IPS DF 6.9 (cell line): ENCODE results near the gene KIAA1671.

Experiments used
- DNase-seq: peaks from one replicate; pipeline ENCODE4 v3.0.0-alpha.2; 2013; ENCODE audit warnings: low read depth, low spot score
- H3K27ac ChIP-seq: one replicate; pipeline ENCODE4 v1.5.1; 2013; ENCODE audit warnings: low read length, control low read depth
- H3K27me3 ChIP-seq: 2 replicates; pipeline ENCODE4 v1.6.1; 2013; ENCODE audit warnings: mild to moderate bottlenecking, low read length; ENCODE audit not compliant: control insufficient read depth, insufficient read depth
- H3K36me3 ChIP-seq: 2 replicates; pipeline ENCODE4 v1.6.1; 2013; ENCODE audit warnings: low read length; ENCODE audit not compliant: control insufficient read depth, insufficient read depth
- H3K4me1 ChIP-seq: 2 replicates; pipeline ENCODE4 v1.6.1; 2013; ENCODE audit warnings: low read length; ENCODE audit not compliant: control insufficient read depth, insufficient read depth
- H3K4me3 ChIP-seq: 2 replicates; pipeline ENCODE4 v1.5.1; 2013; ENCODE audit warnings: mild to moderate bottlenecking, low read length
- H3K9me3 ChIP-seq: 2 replicates; pipeline ENCODE4 v1.6.1; 2013; ENCODE audit warnings: low read length, inconsistent platforms; ENCODE audit not compliant: control insufficient read depth, insufficient read depth
- WGBS: extraction: QIAGEN DNeasy Blood & Tissue Kit; methylation state at CpG from one replicate; pipeline ENCODE4 v1.1.7; 2013; ENCODE audit warnings: mixed read lengths, missing lambda C conversion rate; ENCODE audit not compliant: insufficient read length, insufficient coverage; 5-methylcytosine and 5-hydroxymethylcytosine counted together

The KIAA1671 gene

GRCh38 chr22:25027043-25027906 lies 74.8 kb downstream of the KIAA1671 start:
- WGBS = no CpG with 5 or more reads among the region's 11 CpGs
- Histone ChIP-seq H3K4me3 (no peak overlapping the region), H3K36me3 (no peaks in the 10 kb centered on the region; the same call in 1 of the 2 replicates), H3K9me3 (no peaks in the 10 kb centered on the region), H3K27ac (no peak overlapping the region), H3K27me3 (no peaks in the 10 kb centered on the region; the same call in 1 of the 2 replicates), H3K4me1 (no peaks in the 10 kb centered on the region)
- no peak for DNase-seq

GRCh38 chr22:25027959-25028840 lies 75.7 kb downstream of the KIAA1671 start:
- no peak for DNase-seq
- WGBS = no CpG with 5 or more reads among the region's 45 CpGs
- Histone ChIP-seq H3K36me3 (no peaks in the 10 kb centered on the region; the same call in none of the 2 replicates), H3K27me3 (no peaks in the 10 kb centered on the region; the same call in 1 of the 2 replicates), H3K4me1 (no peaks in the 10 kb centered on the region), H3K9me3 (no peaks in the 10 kb centered on the region), H3K4me3 (no peak overlapping the region; the same call in 1 of the 2 replicates), H3K27ac (no peak overlapping the region)

- no peaks in the 10 kb centered on the region; the same call in 1 of the 2 replicates for H3K27me3 ChIP-seq
These were observed 76.3 kb downstream of the KIAA1671 start for GRCh38 chr22:25028841-25029141.

GRCh38 chr22:25029181-25029580 lies 76.7 kb downstream of the KIAA1671 start:
- H3K9me3 ChIP-seq = no peaks in the 10 kb centered on the region
- no peak overlapping the region for H3K4me3 ChIP-seq
- no CpG with 5 or more reads among the region's 18 CpGs for WGBS
- H3K27ac ChIP-seq = no peak overlapping the region
- no peaks in the 10 kb centered on the region; the same call in none of the 2 replicates for H3K36me3 ChIP-seq
- H3K27me3 ChIP-seq = no peaks in the 10 kb centered on the region; the same call in 1 of the 2 replicates
- H3K4me1 ChIP-seq = no peaks in the 10 kb centered on the region
- no peak for DNase-seq

More at GRCh38 chr22:25028841-25029141, 76.3 kb downstream of the KIAA1671 start:
- no peaks in the 10 kb centered on the region for H3K9me3 ChIP-seq
- DNase-seq = no peak
- no peaks in the 10 kb centered on the region for H3K4me1 ChIP-seq
- no peaks in the 10 kb centered on the region; the same call in none of the 2 replicates for H3K36me3 ChIP-seq
- WGBS = no CpG with 5 or more reads among the region's 9 CpGs
- no peak overlapping the region for H3K4me3 ChIP-seq
- no peak overlapping the region for H3K27ac ChIP-seq

GRCh38 chr22:25030636-25031035 lies 78.1 kb downstream of the KIAA1671 start:
- H3K36me3 ChIP-seq = no peaks in the 10 kb centered on the region; the same call in none of the 2 replicates

GRCh38 chr22:25032066-25032465 lies 79.5 kb downstream of the KIAA1671 start:
- Histone ChIP-seq H3K27me3 (no peaks in the 10 kb centered on the region), H3K36me3 (no peaks in the 10 kb centered on the region; the same call in none of the 2 replicates), H3K9me3 (no peaks in the 10 kb centered on the region), H3K27ac (no peak overlapping the region), H3K4me3 (no peak overlapping the region), H3K4me1 (no peaks in the 10 kb centered on the region)
- DNase-seq = no peak
- WGBS = no CpG with 5 or more reads among the region's 2 CpGs

More at GRCh38 chr22:25030636-25031035, 78.1 kb downstream of the KIAA1671 start:
- DNase-seq = no peak
- whole genome bisulfite sequencing = no CpG with 5 or more reads among the region's 7 CpGs
- Histone ChIP-seq H3K4me1 (no peaks in the 10 kb centered on the region), H3K27me3 (no peaks in the 10 kb centered on the region; the same call in 1 of the 2 replicates), H3K9me3 (no peaks in the 10 kb centered on the region), H3K27ac (no peak overlapping the region), H3K4me3 (no peak overlapping the region)

GRCh38 chr22:25035715-25036114 lies 83.2 kb downstream of the KIAA1671 start:
- Histone ChIP-seq H3K9me3 (no peaks in the 10 kb centered on the region), H3K36me3 (peaks cover 7% of the 10 kb centered on the region), H3K4me1 (no peaks in the 10 kb centered on the region), H3K27me3 (no peaks in the 10 kb centered on the region), H3K27ac (no peak overlapping the region), H3K4me3 (no peak overlapping the region)
- no CpG with 5 or more reads among the region's 2 CpGs for WGBS
- DNase-seq = no peak

GRCh38 chr22:25038239-25038638 lies 85.7 kb downstream of the KIAA1671 start:
- H3K36me3 ChIP-seq = peaks cover 7% of the 10 kb centered on the region
- no peaks in the 10 kb centered on the region for H3K9me3 ChIP-seq
- WGBS = no CpG with 5 or more reads among the region's 8 CpGs
- H3K4me1 ChIP-seq = no peaks in the 10 kb centered on the region
- H3K27ac ChIP-seq = no peak overlapping the region
- no peak for DNase-seq
- H3K27me3 ChIP-seq = no peaks in the 10 kb centered on the region
- H3K4me3 ChIP-seq = no peak overlapping the region

GRCh38 chr22:25038771-25039170 lies 86.3 kb downstream of the KIAA1671 start:
- Histone ChIP-seq H3K4me3 (no peak overlapping the region), H3K9me3 (no peaks in the 10 kb centered on the region), H3K36me3 (peaks cover 7% of the 10 kb centered on the region), H3K27me3 (no peaks in the 10 kb centered on the region), H3K27ac (no peak overlapping the region), H3K4me1 (no peaks in the 10 kb centered on the region)
- no peak for DNase-seq
- no CpG with 5 or more reads among the region's 15 CpGs for WGBS

GRCh38 chr22:25039255-25039654 lies 86.7 kb downstream of the KIAA1671 start:
- Histone ChIP-seq H3K9me3 (no peaks in the 10 kb centered on the region), H3K4me1 (no peaks in the 10 kb centered on the region), H3K4me3 (no peak overlapping the region), H3K27ac (no peak overlapping the region), H3K27me3 (no peaks in the 10 kb centered on the region), H3K36me3 (peaks cover 7% of the 10 kb centered on the region)
- DNase-seq = no peak
- WGBS = no CpG with 5 or more reads among the region's 17 CpGs
